GM10266 (cell line): ENCODE measurements around the gene SPATA32.

Source experiments
- DNase-seq: peaks from one replicate; pipeline ENCODE4 v3.0.0; 2012; ENCODE audit errors: extremely low spot score
- CTCF ChIP-seq: IDR thresholded peaks from 2 replicates; pipeline ENCODE4 v1.5.1; 2012; ENCODE audit warnings: mild to moderate bottlenecking, low read depth; ENCODE audit not compliant: control insufficient read depth, insufficient read depth; ENCODE audit errors: missing control alignments

The SPATA32 gene

DNA sequence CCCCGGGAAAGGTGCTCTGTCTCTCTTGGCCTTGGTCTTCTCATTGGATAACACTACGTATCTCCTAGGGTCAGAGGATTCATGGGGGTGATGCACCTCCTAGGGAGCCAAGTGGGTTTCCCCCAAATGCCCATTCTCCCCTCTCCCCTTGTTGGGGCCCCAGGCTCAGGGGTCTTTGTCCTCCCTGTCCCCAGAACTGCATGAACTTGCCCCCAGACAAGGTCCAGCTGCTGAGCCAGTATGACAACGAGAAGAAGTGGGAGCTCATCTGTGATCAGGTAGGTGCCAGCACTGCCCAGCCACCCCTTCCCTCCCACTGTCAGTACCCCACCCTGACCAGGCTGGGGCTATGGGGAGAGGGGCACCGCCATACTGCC lies 31.5 kb downstream of the SPATA32 start:
- DNase-seq, result no peak
- no peak for TF ChIP-seq CTCF

DNA sequence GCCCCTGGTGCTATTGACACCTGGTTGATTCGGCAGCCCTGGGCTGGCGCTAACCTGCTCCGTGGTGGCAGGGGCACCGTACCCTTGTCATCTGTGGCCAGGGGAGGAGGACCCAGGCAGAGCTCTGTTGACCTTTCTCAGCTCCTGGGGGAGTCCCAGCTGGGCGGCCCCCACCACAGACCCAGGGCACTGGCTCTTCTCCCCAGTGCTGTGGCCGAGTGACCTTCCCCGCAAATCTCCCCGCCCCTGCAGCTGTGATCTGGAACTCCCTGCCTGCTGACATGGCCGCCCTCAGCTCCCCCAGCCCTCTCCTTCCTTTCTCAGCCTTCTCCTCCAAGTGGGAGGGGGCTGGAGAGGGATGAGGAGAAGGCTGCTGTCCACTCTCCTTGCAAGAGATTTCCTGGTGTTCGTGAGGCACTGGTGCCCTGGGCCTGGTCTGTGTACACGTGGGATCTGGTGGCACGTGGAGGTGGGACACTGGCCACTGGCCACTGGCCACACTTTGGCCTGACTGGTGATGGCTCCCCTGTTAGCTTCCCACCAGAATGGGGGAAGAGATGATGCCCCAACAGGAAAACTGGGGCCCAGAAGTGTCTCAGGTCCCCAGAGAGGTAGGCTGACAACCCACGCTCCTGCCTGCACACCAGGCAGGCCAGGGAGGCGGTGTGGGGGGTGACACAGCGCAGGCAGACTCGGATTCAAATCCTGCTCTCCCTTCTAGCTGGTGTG lies 32.0 kb downstream of the SPATA32 start:
- DNase-seq, result peak; percentile 75
- no peak for TF ChIP-seq CTCF

GRCh38 chr17:45228763-45229539 lies 32.9 kb downstream of the SPATA32 start:
- peak; percentile 91 for DNase-seq
- TF ChIP-seq CTCF, result no peak

- DNase-seq, result no peak
- TF ChIP-seq CTCF, result no peak
Observed at GRCh38 chr17:45227926-45228762, 33.8 kb downstream of the SPATA32 start.

DNA sequence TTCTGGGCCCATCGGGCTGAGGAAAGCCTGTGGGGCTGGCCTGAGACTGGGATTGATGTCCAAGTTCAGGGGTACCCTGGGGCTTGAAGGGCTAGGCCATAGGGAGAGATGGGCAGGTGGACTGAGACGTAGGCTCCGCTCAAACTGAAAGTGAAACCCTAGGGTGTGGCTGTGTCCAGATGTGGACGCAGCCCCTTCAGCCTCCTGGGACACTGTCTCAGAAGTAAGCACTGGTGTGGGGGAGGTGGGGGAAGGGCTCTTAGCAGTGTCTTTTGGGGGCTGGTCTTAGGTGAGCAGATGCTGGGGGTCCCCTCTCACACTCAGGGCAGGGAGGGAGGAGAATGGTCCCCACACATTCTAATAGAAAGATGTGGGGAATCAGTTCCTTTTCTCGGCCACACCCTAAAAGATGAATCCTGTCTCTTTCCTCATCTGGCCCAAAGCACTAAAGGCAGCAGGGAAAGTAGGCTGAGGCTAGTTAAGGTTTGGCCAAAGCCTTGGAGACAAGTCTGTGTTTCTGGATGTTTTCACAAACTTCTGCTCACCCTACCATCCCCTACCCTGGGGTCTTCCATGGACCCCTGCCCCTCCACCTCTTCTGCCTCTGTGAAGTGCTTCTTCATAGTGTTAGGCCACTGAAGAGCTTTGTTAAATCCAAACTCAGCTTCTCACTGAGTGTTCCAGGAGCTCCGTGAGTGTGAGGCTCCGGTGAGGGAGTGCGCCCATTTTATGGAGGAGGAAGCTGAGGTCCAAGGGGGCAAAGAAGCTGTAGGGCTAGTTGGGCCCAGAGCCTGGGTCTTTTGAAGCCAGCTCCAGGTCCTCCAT lies 34.6 kb downstream of the SPATA32 start:
- no peak for DNase-seq
- no peak for TF ChIP-seq CTCF

GRCh38 chr17:45226576-45226975 lies 35.3 kb downstream of the SPATA32 start:
- TF ChIP-seq CTCF, result no peak
- DNase-seq, result no peak
